HEK293T (cell line): ENCODE data around the gene UTF1.

Experiments
- ARNT ChIP-seq: fragments of 450-650 bp; IDR thresholded peaks from 2 replicates; pipeline ENCODE4 v1.6.1; 2017; ENCODE audit warnings: mild to moderate bottlenecking
- BHLHE40 ChIP-seq: fragments of 450-650 bp; IDR thresholded peaks from 2 replicates; pipeline ENCODE4 v1.6.1; 2016; ENCODE audit warnings: mild to moderate bottlenecking, moderate library complexity, borderline replicate concordance
- ELF4 ChIP-seq: fragments of 450-650 bp; IDR thresholded peaks from 2 replicates; pipeline ENCODE4 v1.6.1; 2017; ENCODE audit warnings: antibody characterized with exemption
- FOXK2 ChIP-seq: fragments of 450-650 bp; IDR thresholded peaks from 2 replicates; pipeline ENCODE4 v1.6.1; 2016; ENCODE audit warnings: mild to moderate bottlenecking
- FOXM1 ChIP-seq: fragments of 450-650 bp; IDR thresholded peaks from 2 replicates; pipeline ENCODE4 v1.6.1; 2017; ENCODE audit warnings: mild to moderate bottlenecking, borderline replicate concordance
- HDGF ChIP-seq: fragments of 450-650 bp; IDR thresholded peaks from 2 replicates; pipeline ENCODE4 v1.6.1; 2017; ENCODE audit warnings: antibody characterized with exemption, borderline replicate concordance
- L3MBTL2 ChIP-seq: fragments of 450-650 bp; conservative IDR thresholded peaks from 2 replicates; pipeline ENCODE4 v1.6.1; 2016; ENCODE audit warnings: mild to moderate bottlenecking
- SP1 ChIP-seq: fragments of 450-650 bp; IDR thresholded peaks from 2 replicates; pipeline ENCODE4 v1.6.1; 2017
- SUZ12 ChIP-seq: fragments of 450-650 bp; IDR thresholded peaks from 2 replicates; pipeline ENCODE4 v1.6.1; 2016; ENCODE audit warnings: mild to moderate bottlenecking

DNA sequence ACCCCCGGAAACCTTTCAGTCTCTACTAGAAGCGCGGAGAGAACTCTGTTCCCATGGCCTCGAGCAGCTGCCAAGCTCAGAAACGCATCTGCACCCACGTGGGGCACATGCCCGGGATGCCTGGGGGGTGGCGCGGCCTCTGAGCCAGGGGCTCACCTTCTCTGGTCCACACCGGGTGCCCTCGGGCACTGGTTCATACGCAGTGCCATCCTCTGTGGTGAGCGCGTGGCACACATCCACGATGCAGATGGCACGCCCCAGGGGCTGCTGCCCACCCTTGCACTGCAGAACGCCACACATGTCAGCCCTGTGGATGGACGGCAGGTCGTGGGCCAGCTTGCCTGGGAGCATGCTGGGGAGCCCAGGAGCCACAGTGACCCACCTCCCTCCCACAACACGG is 40.2 kb downstream of the UTF1 start:
- no peak for TF ChIP-seq SUZ12
- TF ChIP-seq ELF4, result no peak
- no peak for TF ChIP-seq SP1
- no peak for TF ChIP-seq FOXK2
- no peak for TF ChIP-seq HDGF
- TF ChIP-seq L3MBTL2, result no peak
- no peak for TF ChIP-seq BHLHE40
- no peak for TF ChIP-seq FOXM1
- no peak for TF ChIP-seq ARNT
